Measurements from ENCODE around the gene HAAO. TPM values are rescaled to one million over a fixed set of nuclear protein-coding genes. Genes with fewer than 3 reads are reported as not detected.
A peak's percentile ranks its signal among the peaks of the same experiment; 100 is the strongest.

HAAO gene
- total and polyA plus RNA-seq, 2 donors (not counting 1 experiment from before 2014, with no cell fraction given), result 6.4 to 17.6 TPM

DNA sequence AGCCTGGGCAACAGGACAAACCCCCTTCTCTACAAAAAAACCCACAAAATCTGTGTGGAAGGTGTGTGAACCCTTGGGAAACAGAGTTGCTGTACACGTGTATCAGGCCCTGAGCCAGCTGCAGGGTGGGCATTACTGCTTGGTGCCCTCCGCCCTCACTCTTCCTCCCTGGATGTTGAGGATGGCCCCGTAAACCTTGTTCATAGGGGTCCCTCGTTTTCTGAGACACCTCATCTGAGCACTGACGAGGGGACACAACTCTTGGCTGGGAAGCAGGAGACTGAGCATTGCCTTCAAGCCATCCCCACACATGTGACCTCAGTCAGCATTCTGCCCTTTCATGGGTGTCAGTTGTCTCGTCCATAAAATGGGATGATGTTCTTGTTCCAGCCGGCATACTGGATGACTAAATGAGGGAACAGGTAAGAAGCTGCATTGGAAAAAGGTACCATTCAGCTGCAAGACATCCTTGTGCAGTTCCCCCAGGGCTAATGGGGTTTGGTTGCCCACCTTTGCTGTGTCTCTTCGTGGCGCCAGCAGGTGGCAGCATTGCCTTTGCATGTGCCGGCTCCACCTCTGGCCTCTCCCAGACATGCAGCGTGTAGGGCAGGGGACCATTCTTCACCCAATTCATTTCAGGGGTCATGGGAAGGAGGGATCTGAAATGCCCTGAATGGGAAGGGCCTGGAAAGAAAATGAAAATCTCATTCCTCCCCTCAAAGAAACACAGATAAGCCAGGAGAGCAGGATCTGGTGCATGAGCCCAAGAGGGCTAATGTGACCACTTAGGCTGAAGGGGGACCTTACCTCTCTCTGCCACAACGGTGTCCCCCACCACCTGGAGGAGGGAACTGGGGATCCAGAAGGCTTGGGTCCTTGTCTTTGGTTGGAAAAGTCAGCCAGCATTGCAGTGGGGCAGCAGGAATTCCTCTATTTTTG is 36.4 kb upstream of the HAAO start:
- ChIA-PET CTCF (interaction anchor here (0.6 to 6.6 kb wide), 28 partner anchors 9 to 782 kb away, joined by 3 to 49 read pairs (median 4); no protein-coding TSS in a partner anchor), POLR2A (interaction anchor here (0.6 kb wide), 1 partner anchor 713 kb away, joined by 4 read pairs; no protein-coding TSS in a partner anchor)
- Mint-ChIP-seq H3K27me3 (peaks cover 3% of the 10 kb centered on the region), H3K4me3 (peak overlapping the region; percentile 39), H3K27ac (peak overlapping the region; percentile 26), H3K4me1 (peaks cover 16% of the 10 kb centered on the region), H3K9me3 (ENCODE audit: insufficient read depth) (no peaks in the 10 kb centered on the region)
- Histone ChIP-seq H3K4me1 (ENCODE audit: control insufficient read depth in 2 of 2, insufficient read depth in 2 of 2, low read length in 2 of 2) (peaks cover 8 to 13% of the 10 kb centered on the region in 2 donors), H2AFZ (ENCODE audit: insufficient read depth, low read depth, low read length, poor library complexity, severe bottlenecking) (no peak overlapping the region), H3K4me3 (ENCODE audit: control extremely low read depth in 1 of 5, extremely low read depth in 1 of 5, insufficient read depth in 1 of 5, low read depth in 2 of 5, low read length in 4 of 5) (no peak overlapping the region), H3K79me2 (ENCODE audit: control insufficient read depth, insufficient read depth, low read length) (no peaks in the 10 kb centered on the region), H3K27me3 (replicated peaks in 1 of 4; ENCODE audit: control extremely low read depth in 1 of 4, control insufficient read depth in 3 of 4, insufficient read depth in 4 of 4, low read length in 3 of 4) (no peaks in the 10 kb centered on the region), H4K20me1 (ENCODE audit: control insufficient read depth, insufficient read depth, low read length, poor library complexity, severe bottlenecking) (no peaks in the 10 kb centered on the region), H3K27ac (ENCODE audit: low read length in 2 of 2) (no peak overlapping the region), H3K9me3 (ENCODE audit: control extremely low read depth in 1 of 3, control insufficient read depth in 2 of 3, insufficient read depth in 1 of 3, low read length in 2 of 3) (no peaks in the 10 kb centered on the region), H3K9ac (ENCODE audit: low read length) (no peak overlapping the region), H3K36me3 (replicated peaks in 1 of 2; ENCODE audit: control extremely low read depth in 1 of 2, control insufficient read depth in 1 of 2, extremely low read depth in 1 of 2, insufficient read depth in 2 of 2, low read length in 1 of 2) (no peaks in the 10 kb centered on the region), H3K4me2 (replicated peaks; ENCODE audit: low read depth, low read length, poor library complexity, severe bottlenecking) (no peak overlapping the region)
- ATAC-seq (ENCODE audit: low read depth), result peak; percentile 95
- no peak for TF ChIP-seq EZH2 (IDR thresholded peaks at IDR 0.05; ENCODE audit: borderline replicate concordance, insufficient read depth, low read depth, low read length, poor library complexity, severe bottlenecking)
- TF ChIP-seq, protein P1, sequence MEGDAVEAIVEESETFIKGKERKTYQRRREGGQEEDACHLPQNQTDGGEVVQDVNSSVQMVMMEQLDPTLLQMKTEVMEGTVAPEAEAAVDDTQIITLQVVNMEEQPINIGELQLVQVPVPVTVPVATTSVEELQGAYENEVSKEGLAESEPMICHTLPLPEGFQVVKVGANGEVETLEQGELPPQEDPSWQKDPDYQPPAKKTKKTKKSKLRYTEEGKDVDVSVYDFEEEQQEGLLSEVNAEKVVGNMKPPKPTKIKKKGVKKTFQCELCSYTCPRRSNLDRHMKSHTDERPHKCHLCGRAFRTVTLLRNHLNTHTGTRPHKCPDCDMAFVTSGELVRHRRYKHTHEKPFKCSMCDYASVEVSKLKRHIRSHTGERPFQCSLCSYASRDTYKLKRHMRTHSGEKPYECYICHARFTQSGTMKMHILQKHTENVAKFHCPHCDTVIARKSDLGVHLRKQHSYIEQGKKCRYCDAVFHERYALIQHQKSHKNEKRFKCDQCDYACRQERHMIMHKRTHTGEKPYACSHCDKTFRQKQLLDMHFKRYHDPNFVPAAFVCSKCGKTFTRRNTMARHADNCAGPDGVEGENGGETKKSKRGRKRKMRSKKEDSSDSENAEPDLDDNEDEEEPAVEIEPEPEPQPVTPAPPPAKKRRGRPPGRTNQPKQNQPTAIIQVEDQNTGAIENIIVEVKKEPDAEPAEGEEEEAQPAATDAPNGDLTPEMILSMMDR (IDR thresholded peaks at IDR 0.05), result peak; percentile 92
- 38% methylated on average over 9 of the region's 12 CpGs for WGBS (ENCODE audit: insufficient coverage)
- intact Hi-C loops (cut with micrococcal nuclease), result loop anchor here (1.0 to 5.0 kb wide), 3 partner anchors 119 to 714 kb away; no protein-coding TSS in a partner anchor
- DNase-seq, result peak; percentile 82

Measured in B cell (primary cell).